HUES6 (cell line): Measurements from ENCODE around the gene DOC2A.
"Not testable (repeated sequence)": the region's sequence is repeated elsewhere in the genome, so short reads cannot be mapped to it uniquely, and the experiment has no call there.

Experiments
- H3K27ac ChIP-seq: 2 replicates; pipeline ENCODE4 v1.7.0; 2013; ENCODE audit warnings: low read depth, mild to moderate bottlenecking, low read length, inconsistent platforms
- H3K27me3 ChIP-seq: 2 replicates; pipeline ENCODE4 v1.6.1; 2013; ENCODE audit warnings: low read length; ENCODE audit not compliant: control insufficient read depth, insufficient read depth
- H3K36me3 ChIP-seq: 2 replicates; pipeline ENCODE4 v1.6.1; 2013; ENCODE audit warnings: low read length; ENCODE audit not compliant: control insufficient read depth, insufficient read depth
- H3K4me1 ChIP-seq: 2 replicates; pipeline ENCODE4 v1.6.1; 2013; ENCODE audit warnings: low read length; ENCODE audit not compliant: control insufficient read depth, insufficient read depth
- H3K4me3 ChIP-seq: 2 replicates; pipeline ENCODE4 v1.5.1; 2013; ENCODE audit warnings: low read depth, low read length
- H3K9ac ChIP-seq: one replicate; pipeline ENCODE4 v1.6.1; 2013; ENCODE audit warnings: mild to moderate bottlenecking, low read length
- H3K9me3 ChIP-seq: 2 replicates; pipeline ENCODE4 v1.6.1; 2013; ENCODE audit warnings: low read depth, low read length; ENCODE audit not compliant: control insufficient read depth, insufficient read depth

DOC2A gene

DNA sequence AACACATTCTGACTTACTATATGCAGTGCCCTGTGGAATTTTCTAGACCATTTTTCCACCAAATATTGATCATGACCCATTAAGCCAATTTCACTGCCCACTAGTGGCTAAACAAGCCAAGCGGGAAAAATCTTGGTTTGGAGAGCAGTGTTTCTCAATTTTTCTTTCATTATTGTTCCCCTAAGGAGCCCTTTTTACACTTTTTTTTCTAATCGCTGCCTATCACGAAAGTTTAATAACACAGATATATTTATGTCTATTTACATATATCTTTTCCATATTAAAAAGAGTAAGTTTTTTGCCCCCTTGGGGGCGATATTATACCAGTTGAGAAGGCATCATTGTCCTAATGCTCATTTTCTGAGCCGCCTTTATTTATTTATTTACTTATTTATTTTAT is 31.0 kb upstream of the DOC2A start:
- no peak overlapping the region for H3K9ac ChIP-seq

DNA sequence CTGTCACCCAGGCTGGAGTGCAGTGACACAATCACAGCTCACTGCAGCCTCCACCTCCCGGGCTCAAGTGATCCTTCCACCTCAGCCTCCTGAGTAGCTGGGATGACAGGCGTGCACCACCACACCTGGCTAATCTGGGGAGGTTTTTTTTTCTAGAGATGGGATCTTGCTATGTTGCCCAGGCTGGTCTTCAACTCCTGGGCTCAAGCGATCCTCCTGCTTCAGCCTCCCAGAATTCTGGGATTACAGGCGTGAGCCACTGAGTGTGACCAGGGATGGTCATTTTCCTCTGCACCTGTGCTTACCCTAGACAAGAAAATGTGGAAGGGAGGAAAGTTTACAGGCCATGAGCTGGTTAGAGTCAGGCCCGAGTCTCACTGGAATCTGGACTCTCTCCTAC is 29.9 kb upstream of the DOC2A start:
- not testable (repeated sequence) for H3K4me1 ChIP-seq, H3K27ac ChIP-seq, H3K9ac ChIP-seq, H3K27me3 ChIP-seq, H3K4me3 ChIP-seq, H3K9me3 ChIP-seq, H3K36me3 ChIP-seq

More for the DNA sequence above, 31.0 kb upstream of the DOC2A start:
- H3K36me3 ChIP-seq, result no peaks in the 10 kb centered on the region
- H3K27ac ChIP-seq, result no peak overlapping the region
- H3K9me3 ChIP-seq, result no peaks in the 10 kb centered on the region
- H3K27me3 ChIP-seq, result no peaks in the 10 kb centered on the region
- no peak overlapping the region for H3K4me3 ChIP-seq
- H3K4me1 ChIP-seq, result no peaks in the 10 kb centered on the region

DNA sequence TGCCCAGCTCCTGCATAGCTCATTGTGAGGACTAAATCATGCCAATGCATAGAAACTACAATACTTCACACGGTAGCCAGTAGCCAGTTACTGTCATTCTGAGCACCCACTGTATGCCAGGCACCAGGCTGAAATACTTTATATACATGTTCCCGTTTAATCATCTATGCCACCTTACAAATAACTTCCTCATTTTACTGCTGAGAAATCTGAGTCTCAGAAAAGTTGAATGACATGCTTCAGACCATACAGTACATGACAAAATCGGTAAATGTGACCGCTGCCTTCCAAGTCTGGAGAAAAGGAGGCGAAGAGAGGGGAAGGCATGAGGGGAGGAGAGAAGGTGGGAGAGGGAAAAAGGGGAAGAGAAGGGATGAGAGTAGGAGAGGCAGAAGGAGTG is 29.4 kb upstream of the DOC2A start:
- H3K9ac ChIP-seq, result no peak overlapping the region
- peaks cover 6% of the 10 kb centered on the region; the same call in 1 of the 2 replicates for H3K27me3 ChIP-seq

DNA sequence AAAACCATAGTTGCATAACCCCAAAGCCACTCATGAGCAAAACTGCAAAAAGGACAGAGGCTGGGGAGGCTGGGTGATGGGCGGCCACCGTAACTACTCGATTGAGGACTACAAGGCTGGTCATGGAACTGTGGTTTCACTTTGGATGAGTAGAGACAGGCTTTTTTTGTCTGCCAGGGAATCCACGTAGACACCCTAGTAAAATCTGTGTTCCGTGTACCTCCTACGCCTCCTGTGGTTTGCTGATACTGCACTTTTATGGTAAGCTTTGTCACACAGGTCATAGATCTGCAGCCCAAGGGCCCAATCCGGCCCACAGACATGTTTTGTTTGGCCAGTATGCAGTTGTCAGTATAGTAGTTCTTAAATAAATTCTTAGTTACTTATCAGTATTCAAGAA is 22.4 kb upstream of the DOC2A start:
- H3K9ac ChIP-seq, result no peak overlapping the region
- no peak overlapping the region for H3K4me3 ChIP-seq
- no peak overlapping the region for H3K27ac ChIP-seq
- H3K27me3 ChIP-seq, result peaks cover 52% of the 10 kb centered on the region
- no peaks in the 10 kb centered on the region for H3K9me3 ChIP-seq
- no peaks in the 10 kb centered on the region for H3K36me3 ChIP-seq
- H3K4me1 ChIP-seq, result peaks cover 22% of the 10 kb centered on the region

More for the DNA sequence above, 29.4 kb upstream of the DOC2A start:
- no peak overlapping the region for H3K4me3 ChIP-seq
- H3K9me3 ChIP-seq, result no peaks in the 10 kb centered on the region
- H3K27ac ChIP-seq, result no peak overlapping the region
- H3K4me1 ChIP-seq, result no peaks in the 10 kb centered on the region
- H3K36me3 ChIP-seq, result no peaks in the 10 kb centered on the region

DNA sequence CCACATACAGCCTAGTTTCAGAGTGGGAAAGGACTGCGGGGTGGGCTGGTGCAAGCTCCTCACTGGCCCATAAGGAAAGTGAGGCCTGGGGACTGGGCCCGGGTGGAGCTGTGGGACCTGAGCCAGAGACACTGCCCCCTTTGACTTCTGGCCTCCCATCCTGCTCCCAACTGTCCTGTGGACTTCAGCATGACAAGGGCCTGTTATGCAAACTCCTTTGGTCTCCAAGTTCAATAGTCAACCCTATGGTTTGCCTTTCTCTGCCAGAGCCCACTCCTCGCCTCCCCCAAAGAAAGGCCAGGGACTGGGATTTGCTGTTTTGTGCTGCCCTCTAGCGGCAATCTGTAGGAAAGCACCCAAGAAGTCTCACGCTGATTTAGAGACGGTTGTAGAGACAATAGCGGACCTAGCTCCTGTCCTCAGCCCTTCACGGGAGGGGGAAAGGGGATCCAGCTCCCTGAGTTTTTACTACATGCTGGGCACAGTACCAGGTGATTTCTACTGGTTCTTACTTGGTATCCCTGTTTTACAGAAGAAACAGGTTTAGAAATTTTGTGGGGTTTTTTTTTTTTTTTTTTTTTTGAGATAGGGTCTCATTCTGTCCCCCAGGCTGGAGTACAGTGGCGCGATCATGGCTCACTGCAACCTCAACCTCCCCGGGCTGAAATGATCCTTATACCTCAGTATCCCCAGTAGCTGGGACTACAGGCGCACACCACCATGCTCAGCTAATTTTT is 21.4 kb upstream of the DOC2A start:
- Histone ChIP-seq H3K36me3 (no peaks in the 10 kb centered on the region), H3K9ac (no peak overlapping the region), H3K9me3 (no peaks in the 10 kb centered on the region), H3K27me3 (peaks cover 59% of the 10 kb centered on the region), H3K27ac (no peak overlapping the region), H3K4me3 (peak overlapping the region; percentile 65), H3K4me1 (peaks cover 28% of the 10 kb centered on the region)

DNA sequence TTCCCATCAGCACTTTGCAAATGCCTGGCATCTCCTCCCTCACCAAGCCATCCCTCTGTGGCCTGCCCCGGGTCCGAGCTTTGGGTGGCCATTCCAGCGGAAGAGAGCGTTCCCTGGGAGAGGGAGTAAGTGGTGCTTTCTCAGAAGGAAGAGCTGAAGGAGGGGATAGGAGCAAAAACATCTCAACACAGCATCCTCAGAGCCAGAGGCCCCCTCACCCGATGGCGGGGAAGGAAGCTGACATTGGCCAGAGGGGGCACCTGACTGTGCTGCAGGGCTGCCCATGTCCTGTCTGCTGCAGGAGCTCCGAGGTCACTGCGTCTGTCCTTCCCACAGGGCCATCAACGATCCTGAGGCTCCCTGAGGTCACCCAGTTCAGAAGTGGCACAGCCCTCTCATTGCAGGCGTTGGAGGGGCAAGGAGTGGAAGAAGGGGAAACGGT is 20.7 kb upstream of the DOC2A start:
- peaks cover 28% of the 10 kb centered on the region for H3K4me1 ChIP-seq
- no peak overlapping the region for H3K27ac ChIP-seq
- H3K9me3 ChIP-seq, result no peaks in the 10 kb centered on the region
- H3K9ac ChIP-seq, result no peak overlapping the region
- peak overlapping the region; percentile 65 for H3K4me3 ChIP-seq
- H3K36me3 ChIP-seq, result no peaks in the 10 kb centered on the region
- H3K27me3 ChIP-seq, result peaks cover 65% of the 10 kb centered on the region

DNA sequence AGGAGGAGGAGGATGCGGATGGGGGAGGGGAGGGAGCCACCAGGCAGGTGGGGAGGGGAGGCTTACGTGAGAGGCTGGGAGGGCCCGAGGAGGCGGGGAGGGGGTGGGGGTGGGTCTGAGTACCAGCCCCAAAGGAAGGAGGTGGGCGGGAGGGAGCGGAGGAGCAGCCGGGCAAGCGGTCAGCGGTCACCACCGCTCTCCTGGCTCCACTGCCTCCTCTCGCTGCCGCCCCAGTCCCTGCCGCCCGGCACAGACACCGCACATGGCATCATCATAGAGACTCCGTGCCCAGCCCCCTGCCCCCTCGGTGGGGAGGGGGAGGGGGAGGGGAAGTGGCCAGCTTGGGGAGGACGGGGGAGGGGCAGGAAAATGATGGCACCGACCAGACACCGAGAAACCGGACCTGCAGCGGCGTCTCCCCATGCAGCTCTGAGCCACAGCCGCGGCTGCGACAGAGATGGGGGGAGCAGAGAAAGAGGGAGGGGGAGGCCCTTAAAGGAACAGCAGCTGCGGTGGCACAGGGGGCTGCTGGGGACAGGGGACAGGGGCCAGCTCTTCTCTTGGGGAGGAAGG is 20.1 kb upstream of the DOC2A start, which contains the start of gene TLCD3B:
TLCD3B (minus strand) TSS at position 431 of the 573 bp plus-strand sequence. CDS start 744 bp downstream, outside the sequence.
- no peak within 1 kb of the TSS for H3K9ac ChIP-seq
- no peaks in the 10 kb centered on the region for H3K36me3 ChIP-seq
- H3K27ac ChIP-seq, result no peak within 1 kb of the TSS
- peaks cover 28% of the 10 kb centered on the region for H3K4me1 ChIP-seq
- H3K27me3 ChIP-seq, result peaks cover 67% of the 10 kb centered on the region
- no peaks in the 10 kb centered on the region for H3K9me3 ChIP-seq
- H3K4me3 ChIP-seq, result peak within 1 kb of the TSS; percentile 65

DNA sequence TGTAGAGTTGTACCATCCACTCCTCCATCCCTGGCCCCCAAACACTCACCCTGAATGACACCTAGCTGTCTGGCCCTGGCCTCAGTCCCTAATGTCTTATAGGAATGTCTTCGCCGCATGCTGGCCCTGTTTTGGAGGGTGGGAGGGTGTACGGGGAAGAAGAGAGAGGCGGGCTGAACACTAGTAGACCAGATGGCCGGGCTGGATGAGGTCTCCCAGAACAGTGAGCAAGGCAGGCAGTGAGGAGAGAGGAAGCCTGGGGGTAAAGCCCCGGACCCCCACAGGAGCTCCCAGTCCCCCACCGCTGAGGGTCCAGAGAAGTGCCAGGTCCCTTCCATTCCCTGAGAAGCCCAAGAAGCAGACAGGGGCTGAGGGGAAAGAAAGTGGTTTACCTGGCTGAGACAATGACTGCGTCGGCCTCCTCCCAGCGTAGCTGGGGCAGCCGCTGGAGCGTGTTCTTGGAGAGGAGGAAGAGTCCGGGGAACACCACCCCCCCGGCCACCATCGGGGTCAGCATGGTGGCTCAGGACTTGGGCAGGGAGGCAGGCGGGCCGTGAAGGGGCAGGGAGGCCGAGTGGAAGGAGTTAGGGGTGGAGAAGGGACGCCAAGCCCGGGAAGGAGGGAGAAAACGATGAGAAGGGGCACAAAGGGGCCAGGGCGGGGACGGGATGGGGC is 19.3 kb upstream of the DOC2A start:
- no peak overlapping the region for H3K9ac ChIP-seq
- H3K27ac ChIP-seq, result no peak overlapping the region
- no peaks in the 10 kb centered on the region for H3K9me3 ChIP-seq
- peaks cover 28% of the 10 kb centered on the region for H3K4me1 ChIP-seq
- H3K36me3 ChIP-seq, result no peaks in the 10 kb centered on the region
- peak overlapping the region; percentile 65 for H3K4me3 ChIP-seq
- peaks cover 64% of the 10 kb centered on the region for H3K27me3 ChIP-seq

DNA sequence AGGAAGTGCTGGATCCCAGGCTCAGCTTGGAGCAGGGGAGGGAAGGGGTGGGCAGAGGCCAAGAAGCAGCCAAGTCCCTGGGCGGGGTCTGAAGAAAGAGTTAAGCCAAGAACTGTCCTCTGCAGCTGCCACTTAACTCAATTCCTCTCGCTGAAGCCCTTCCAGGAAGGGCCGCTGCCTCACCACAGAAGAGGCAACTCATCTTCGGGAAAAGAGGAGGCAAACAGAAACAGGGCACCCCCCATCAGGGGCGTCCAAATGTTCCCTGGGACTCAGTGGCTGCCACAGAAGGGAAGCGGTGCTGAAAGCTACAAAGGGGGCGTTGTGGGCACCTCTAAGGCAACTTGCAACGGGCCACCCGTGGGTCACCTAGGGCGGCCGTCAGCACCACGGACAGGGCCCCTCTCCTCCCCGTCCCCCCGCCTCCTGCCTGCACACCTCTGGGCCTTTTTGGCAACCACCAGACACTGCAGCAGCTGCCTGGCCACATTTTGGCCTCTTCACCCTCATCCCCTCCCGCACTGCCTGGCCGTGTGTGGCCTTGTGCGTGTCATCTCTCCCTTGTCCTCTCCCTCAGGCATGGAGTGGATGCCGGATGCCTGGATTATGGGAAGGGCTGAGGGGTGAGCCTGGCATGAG is 17.7 kb upstream of the DOC2A start:
- Histone ChIP-seq H3K27ac (no peak overlapping the region), H3K36me3 (no peaks in the 10 kb centered on the region), H3K9me3 (no peaks in the 10 kb centered on the region), H3K9ac (no peak overlapping the region), H3K4me1 (peaks cover 28% of the 10 kb centered on the region), H3K27me3 (peaks cover 56% of the 10 kb centered on the region), H3K4me3 (no peak overlapping the region)

DNA sequence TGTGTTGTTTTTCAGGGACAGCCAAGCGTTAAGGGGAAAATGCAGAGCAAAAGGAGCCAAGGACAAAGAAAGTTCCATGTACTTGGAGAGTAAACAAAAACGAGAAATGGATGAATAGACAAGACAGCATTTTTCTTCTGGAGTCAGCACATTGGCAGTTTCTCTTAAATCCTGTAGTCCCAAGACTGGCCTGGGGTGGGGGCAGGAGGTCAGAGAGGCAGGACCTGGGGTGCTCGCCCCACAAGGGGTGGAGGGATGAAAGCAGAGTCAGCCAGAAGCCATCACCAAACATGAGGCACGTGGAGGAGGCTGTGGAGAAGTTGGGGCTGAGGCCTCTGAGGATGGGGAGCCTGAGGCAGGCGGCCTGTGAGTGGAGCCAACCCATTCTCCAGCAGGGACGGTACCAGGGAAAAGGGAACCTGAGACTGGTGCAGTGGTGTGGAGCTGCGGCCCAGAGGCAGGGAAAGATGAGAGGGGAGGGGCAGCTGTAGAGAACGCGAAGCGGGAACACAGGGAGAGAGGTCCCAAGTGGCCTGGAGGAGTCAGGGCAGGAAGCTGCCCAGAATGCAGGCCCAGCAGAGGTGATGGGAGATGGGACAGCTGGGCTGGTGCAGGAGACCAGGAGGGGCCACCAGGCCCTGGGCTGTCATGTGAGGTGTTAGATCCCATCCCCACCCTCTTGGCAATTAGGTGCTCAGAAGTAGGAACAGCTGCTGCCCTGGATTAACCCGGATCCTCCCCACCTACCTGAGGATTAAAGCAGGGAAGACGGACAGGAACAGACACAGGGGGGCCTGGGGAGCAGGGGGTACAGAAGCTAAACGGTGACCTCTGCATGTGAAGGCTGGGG is 17.0 kb upstream of the DOC2A start:
- H3K4me1 ChIP-seq, result peaks cover 28% of the 10 kb centered on the region
- H3K27me3 ChIP-seq, result peaks cover 51% of the 10 kb centered on the region
- H3K9me3 ChIP-seq, result no peaks in the 10 kb centered on the region
- H3K36me3 ChIP-seq, result no peaks in the 10 kb centered on the region
- H3K27ac ChIP-seq, result no peak overlapping the region
- H3K9ac ChIP-seq, result no peak overlapping the region
- H3K4me3 ChIP-seq, result no peak overlapping the region
